HEK293 (cell line): ENCODE results near the gene CORO1C.

Source experiments
- CTCF ChIA-PET: fragments of 350-600 bp; formaldehyde crosslinking; extraction: SDS; loops from one replicate; lab custom pipeline; 2021; ENCODE audit warnings: antibody characterized with exemption; lab: Yijun Ruan, JAX
- POLR2A ChIA-PET: fragments of 300-600 bp; formaldehyde crosslinking; extraction: SDS; loops from one replicate; lab custom pipeline; 2020; ENCODE audit warnings: antibody characterized with exemption, inconsistent platforms; lab: Yijun Ruan, JAX
- H3K27ac ChIP-seq: fragments of 200-500 bp; sonication (Bioruptor generic); 2 replicates; pipeline ENCODE4 v1.5.1; 2014; ENCODE audit warnings: low read depth, low read length, control low read depth, inconsistent platforms; ENCODE audit errors: extremely low read depth
- H3K36me3 ChIP-seq, 2 experiments: fragments of 200-500 bp in 1 of 2; sonication (Bioruptor generic) in 1 of 2; 1 replicate in 1 of 2; 2 replicates in 1 of 2; pipeline ENCODE4 v1.5.1; 2014 to 2017; ENCODE audit warnings: inconsistent platforms in 2 of 2, low read length in 2 of 2; ENCODE audit not compliant: control insufficient read depth in 2 of 2, insufficient read depth in 1 of 2
- H3K4me1 ChIP-seq: fragments of 200-500 bp; sonication (Bioruptor generic); 2 replicates; pipeline ENCODE4 v1.5.1; 2014; ENCODE audit warnings: mild to moderate bottlenecking, low read length, inconsistent platforms; ENCODE audit not compliant: control insufficient read depth, insufficient read depth
- H3K4me3 ChIP-seq: 2 replicates; pipeline ENCODE4 v1.5.1; 2011; ENCODE audit warnings: low read depth, mild to moderate bottlenecking, control low read depth, low read length, moderate library complexity
- H3K9me3 ChIP-seq: fragments of 200-500 bp; sonication (Bioruptor generic); 2 replicates; pipeline ENCODE4 v1.5.1; 2014; ENCODE audit warnings: low read depth, low read length, inconsistent platforms; ENCODE audit not compliant: control insufficient read depth, insufficient read depth
- BCL11A ChIP-seq: fragments of 450-650 bp; formaldehyde crosslinking; IDR thresholded peaks from 2 replicates; pipeline ENCODE4 v1.5.1; 2016; ENCODE audit warnings: low read depth, missing biosample characterization, missing genetic modification characterization
- MEIS1 ChIP-seq: sonication (generic); formaldehyde crosslinking; IDR thresholded peaks from 2 replicates; pipeline ENCODE4 v1.8.1; 2022; ENCODE audit warnings: missing genetic modification reagents, mild to moderate bottlenecking, borderline replicate concordance
- WT1 ChIP-seq: fragments of 450-650 bp; formaldehyde crosslinking; IDR thresholded peaks from 2 replicates; pipeline ENCODE4 v1.5.1; 2016; ENCODE audit warnings: missing biosample characterization, missing genetic modification characterization
- ZNF112 ChIP-seq: fragments of 450-650 bp; formaldehyde crosslinking; IDR thresholded peaks from 2 replicates; pipeline ENCODE4 v1.5.0; 2017; ENCODE audit warnings: missing biosample characterization, missing genetic modification characterization
- ZNF114 ChIP-seq: fragments of 450-650 bp; formaldehyde crosslinking; IDR thresholded peaks from 2 replicates; pipeline ENCODE4 v1.5.0; 2017; ENCODE audit warnings: missing biosample characterization, missing genetic modification characterization
- ZNF2 ChIP-seq: fragments of 450-650 bp; formaldehyde crosslinking; IDR thresholded peaks from 2 replicates; pipeline ENCODE4 v1.5.1; 2016; ENCODE audit warnings: missing biosample characterization, missing genetic modification characterization
- ZNF223 ChIP-seq: fragments of 450-650 bp; formaldehyde crosslinking; IDR thresholded peaks from 2 replicates; pipeline ENCODE4 v1.5.1; 2016; ENCODE audit warnings: missing biosample characterization, missing genetic modification characterization
- ZNF24 ChIP-seq: fragments of 450-650 bp; formaldehyde crosslinking; IDR thresholded peaks from 2 replicates; pipeline ENCODE4 v1.5.1; 2016; ENCODE audit warnings: missing biosample characterization, missing genetic modification characterization
- ZNF266 ChIP-seq: fragments of 450-650 bp; formaldehyde crosslinking; IDR thresholded peaks from 2 replicates; pipeline ENCODE4 v1.5.1; 2016; ENCODE audit warnings: missing biosample characterization, missing genetic modification characterization, low read depth
- ZNF274 ChIP-seq, 2 experiments: fragments of 200-500 bp in 1 of 2; fragments of 450-650 bp in 1 of 2; sonication (Bioruptor generic) in 1 of 2; formaldehyde crosslinking in 1 of 2; IDR thresholded peaks; 2 replicates each; pipeline versions ENCODE4 v1.5.1 to v1.6.1; 2014 to 2016; ENCODE audit warnings: borderline replicate concordance in 1 of 2, inconsistent platforms in 1 of 2, low read length in 1 of 2, missing biosample characterization in 1 of 2, missing genetic modification characterization in 1 of 2
- ZNF416 ChIP-seq: fragments of 450-650 bp; formaldehyde crosslinking; IDR thresholded peaks from 2 replicates; pipeline ENCODE4 v1.5.1; 2016; ENCODE audit warnings: missing biosample characterization, missing genetic modification characterization
- ZNF660 ChIP-seq: fragments of 450-650 bp; IDR thresholded peaks from 2 replicates; pipeline ENCODE4 v1.5.1; 2018; ENCODE audit warnings: missing biosample characterization, mild to moderate bottlenecking, missing genetic modification characterization
- ZNF837 ChIP-seq: fragments of 450-650 bp; formaldehyde crosslinking; IDR thresholded peaks from 2 replicates; pipeline ENCODE4 v1.5.1; 2016; ENCODE audit warnings: missing biosample characterization, missing genetic modification characterization
- TF ChIP-seq, protein P1 (sequence below): fragments of 450-650 bp; formaldehyde crosslinking; IDR thresholded peaks from 2 replicates; pipeline ENCODE4 v1.5.1; 2016; ENCODE audit warnings: missing biosample characterization, missing genetic modification characterization
- TF ChIP-seq, protein P2 (sequence below): fragments of 450-650 bp; formaldehyde crosslinking; IDR thresholded peaks from 2 replicates; pipeline ENCODE4 v1.5.0; 2017; ENCODE audit warnings: missing biosample characterization, missing genetic modification characterization, borderline replicate concordance
- TF ChIP-seq, protein P3 (sequence below): fragments of 450-650 bp; formaldehyde crosslinking; IDR thresholded peaks from 2 replicates; pipeline ENCODE4 v1.5.1; 2016; ENCODE audit warnings: missing biosample characterization, missing genetic modification characterization
- TF ChIP-seq, protein P4 (sequence below): sonication (generic); formaldehyde crosslinking; IDR thresholded peaks from 2 replicates; pipeline ENCODE4 v1.8.1; 2022; ENCODE audit warnings: mild to moderate bottlenecking, moderate library complexity, missing genetic modification reagents
- TF ChIP-seq, protein P5 (sequence below): fragments of 450-650 bp; IDR thresholded peaks from 2 replicates; pipeline ENCODE4 v1.5.1; 2018; ENCODE audit warnings: missing biosample characterization, mild to moderate bottlenecking, missing genetic modification characterization
- TF ChIP-seq, protein P6 (sequence below): fragments of 450-650 bp; formaldehyde crosslinking; IDR thresholded peaks from 2 replicates; pipeline ENCODE4 v1.5.1; 2016; ENCODE audit warnings: missing biosample characterization, missing genetic modification characterization

Gene CORO1C

DNA sequence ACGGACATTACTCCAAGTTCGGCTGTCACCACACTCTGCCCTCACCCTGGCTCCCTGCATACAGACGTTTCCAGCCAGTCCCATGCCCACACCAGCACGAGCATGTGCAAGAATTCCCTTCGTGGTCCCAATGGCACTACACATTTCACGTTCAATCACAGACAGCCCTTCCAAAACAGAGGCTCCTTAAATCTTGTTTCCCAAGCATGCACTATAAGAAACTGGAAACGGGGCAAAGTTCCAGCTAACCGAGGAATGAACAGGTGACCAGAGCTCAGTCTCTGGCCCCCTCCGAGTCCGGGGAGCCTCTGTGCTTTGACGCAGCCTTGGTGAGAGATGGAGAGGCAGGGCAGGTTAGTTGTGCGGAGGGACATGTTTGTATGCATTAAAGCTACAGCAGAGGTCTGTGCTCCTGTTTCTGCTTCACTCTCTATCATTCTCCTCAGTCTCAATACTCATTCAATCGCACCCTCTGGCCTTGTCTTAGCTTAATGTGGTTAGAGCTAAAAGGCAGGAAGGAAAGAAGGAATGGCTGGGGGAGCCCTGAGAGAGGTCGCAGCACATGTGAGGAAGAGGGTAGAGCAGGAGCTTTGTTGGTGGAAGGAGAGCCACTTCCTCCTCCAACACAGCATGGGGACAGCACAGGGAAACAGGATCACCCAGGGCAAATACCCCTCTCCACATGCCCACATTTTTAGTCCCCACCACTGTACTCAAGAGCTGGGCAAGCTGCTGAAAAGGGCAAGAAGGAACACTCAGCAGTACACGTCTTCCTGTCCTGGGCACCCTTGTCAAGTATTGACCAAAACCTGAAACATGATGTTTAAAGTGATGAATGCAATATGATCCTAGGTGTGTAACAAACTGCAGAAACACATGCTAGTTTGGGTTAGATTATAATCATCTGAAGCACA, 85.4 kb downstream of the CORO1C start:
- Histone ChIP-seq H3K27ac (no peak overlapping the region), H3K9me3 (no peaks in the 10 kb centered on the region), H3K4me1 (no peaks in the 10 kb centered on the region), H3K4me3 (no peak overlapping the region), H3K36me3 (peaks cover 10 to 65% of the 10 kb centered on the region in 2 experiments)
- no peak for TF ChIP-seq ZNF114 (tag by site-specific recombination)
- no peak for TF ChIP-seq ZNF223 (tag by site-specific recombination)
- no peak for TF ChIP-seq ZNF416
- no peak for TF ChIP-seq ZNF266 (tag by site-specific recombination)
- TF ChIP-seq, protein P1, sequence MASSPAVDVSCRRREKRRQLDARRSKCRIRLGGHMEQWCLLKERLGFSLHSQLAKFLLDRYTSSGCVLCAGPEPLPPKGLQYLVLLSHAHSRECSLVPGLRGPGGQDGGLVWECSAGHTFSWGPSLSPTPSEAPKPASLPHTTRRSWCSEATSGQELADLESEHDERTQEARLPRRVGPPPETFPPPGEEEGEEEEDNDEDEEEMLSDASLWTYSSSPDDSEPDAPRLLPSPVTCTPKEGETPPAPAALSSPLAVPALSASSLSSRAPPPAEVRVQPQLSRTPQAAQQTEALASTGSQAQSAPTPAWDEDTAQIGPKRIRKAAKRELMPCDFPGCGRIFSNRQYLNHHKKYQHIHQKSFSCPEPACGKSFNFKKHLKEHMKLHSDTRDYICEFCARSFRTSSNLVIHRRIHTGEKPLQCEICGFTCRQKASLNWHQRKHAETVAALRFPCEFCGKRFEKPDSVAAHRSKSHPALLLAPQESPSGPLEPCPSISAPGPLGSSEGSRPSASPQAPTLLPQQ (tag by site-specific recombination): no peak
- TF ChIP-seq, protein P2, sequence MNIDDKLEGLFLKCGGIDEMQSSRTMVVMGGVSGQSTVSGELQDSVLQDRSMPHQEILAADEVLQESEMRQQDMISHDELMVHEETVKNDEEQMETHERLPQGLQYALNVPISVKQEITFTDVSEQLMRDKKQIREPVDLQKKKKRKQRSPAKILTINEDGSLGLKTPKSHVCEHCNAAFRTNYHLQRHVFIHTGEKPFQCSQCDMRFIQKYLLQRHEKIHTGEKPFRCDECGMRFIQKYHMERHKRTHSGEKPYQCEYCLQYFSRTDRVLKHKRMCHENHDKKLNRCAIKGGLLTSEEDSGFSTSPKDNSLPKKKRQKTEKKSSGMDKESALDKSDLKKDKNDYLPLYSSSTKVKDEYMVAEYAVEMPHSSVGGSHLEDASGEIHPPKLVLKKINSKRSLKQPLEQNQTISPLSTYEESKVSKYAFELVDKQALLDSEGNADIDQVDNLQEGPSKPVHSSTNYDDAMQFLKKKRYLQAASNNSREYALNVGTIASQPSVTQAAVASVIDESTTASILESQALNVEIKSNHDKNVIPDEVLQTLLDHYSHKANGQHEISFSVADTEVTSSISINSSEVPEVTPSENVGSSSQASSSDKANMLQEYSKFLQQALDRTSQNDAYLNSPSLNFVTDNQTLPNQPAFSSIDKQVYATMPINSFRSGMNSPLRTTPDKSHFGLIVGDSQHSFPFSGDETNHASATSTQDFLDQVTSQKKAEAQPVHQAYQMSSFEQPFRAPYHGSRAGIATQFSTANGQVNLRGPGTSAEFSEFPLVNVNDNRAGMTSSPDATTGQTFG: no peak
- TF ChIP-seq, protein P3, sequence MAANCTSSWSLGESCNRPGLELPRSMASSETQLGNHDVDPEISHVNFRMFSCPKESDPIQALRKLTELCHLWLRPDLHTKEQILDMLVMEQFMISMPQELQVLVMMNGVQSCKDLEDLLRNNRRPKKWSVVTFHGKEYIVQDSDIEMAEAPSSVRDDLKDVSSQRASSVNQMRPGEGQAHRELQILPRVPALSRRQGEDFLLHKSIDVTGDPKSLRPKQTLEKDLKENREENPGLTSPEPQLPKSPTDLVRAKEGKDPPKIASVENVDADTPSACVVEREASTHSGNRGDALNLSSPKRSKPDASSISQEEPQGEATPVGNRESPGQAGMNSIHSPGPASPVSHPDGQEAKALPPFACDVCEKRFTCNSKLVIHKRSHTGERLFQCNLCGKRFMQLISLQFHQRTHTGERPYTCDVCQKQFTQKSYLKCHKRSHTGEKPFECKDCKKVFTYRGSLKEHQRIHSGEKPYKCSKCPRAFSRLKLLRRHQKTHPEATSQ (tag by site-specific recombination): no peak
- POLR2A ChIA-PET: no interaction called here
- CTCF ChIA-PET: interaction anchor here (0.7 to 1.5 kb wide), 3 partner anchors 16 to 158 kb away, joined by 3 to 7 read pairs (median 3); no protein-coding TSS in a partner anchor

DNA sequence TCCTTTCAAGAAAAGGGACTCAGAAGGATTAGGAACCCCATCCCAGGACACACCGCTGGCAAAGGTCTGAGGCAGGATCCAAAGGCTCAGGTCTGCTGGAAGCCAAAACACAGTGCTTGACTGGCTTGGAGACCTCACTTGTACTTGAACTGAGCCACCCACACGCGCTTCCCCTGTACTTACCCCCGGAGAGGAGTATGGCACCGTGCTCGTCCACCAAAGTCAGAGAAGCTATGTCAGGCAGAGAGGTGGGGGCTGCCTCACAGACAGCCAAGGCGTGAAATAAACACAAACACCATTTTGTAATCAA, 86.6 kb downstream of the CORO1C start:
- peaks cover 0 to 55% of the 10 kb centered on the region in 2 experiments; a peak in 1 of 3 replicates for H3K36me3 ChIP-seq
- ChIA-PET CTCF (interaction anchor here (0.7 to 1.1 kb wide), 2 partner anchors 27 to 985 kb away, joined by 3 read pairs; no protein-coding TSS in a partner anchor), POLR2A (no interaction called here)
- no peak overlapping the region for H3K27ac ChIP-seq
- H3K4me1 ChIP-seq: no peaks in the 10 kb centered on the region
- H3K9me3 ChIP-seq: no peaks in the 10 kb centered on the region
- TF ChIP-seq, protein P4, sequence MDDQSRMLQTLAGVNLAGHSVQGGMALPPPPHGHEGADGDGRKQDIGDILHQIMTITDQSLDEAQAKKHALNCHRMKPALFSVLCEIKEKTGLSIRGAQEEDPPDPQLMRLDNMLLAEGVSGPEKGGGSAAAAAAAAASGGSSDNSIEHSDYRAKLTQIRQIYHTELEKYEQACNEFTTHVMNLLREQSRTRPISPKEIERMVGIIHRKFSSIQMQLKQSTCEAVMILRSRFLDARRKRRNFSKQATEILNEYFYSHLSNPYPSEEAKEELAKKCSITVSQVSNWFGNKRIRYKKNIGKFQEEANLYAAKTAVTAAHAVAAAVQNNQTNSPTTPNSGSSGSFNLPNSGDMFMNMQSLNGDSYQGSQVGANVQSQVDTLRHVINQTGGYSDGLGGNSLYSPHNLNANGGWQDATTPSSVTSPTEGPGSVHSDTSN (CRISPR knock-in tag): no peak
- TF ChIP-seq MEIS1 (CRISPR knock-in tag) (no peak), ZNF660 (tag by site-specific recombination) (no peak), ZNF837 (no peak), ZNF2 (tag by site-specific recombination) (no peak), ZNF274 (IDR thresholded peaks at IDR 0.05; ENCODE audit: low read length) (no peak), ZNF274 (tag by site-specific recombination; IDR thresholded peaks at IDR 0.05; ENCODE audit: borderline replicate concordance) (no peak), BCL11A (tag by site-specific recombination) (no peak), ZNF112 (tag by site-specific recombination) (no peak), ZNF24 (tag by site-specific recombination) (no peak), WT1 (tag by site-specific recombination) (no peak)
- TF ChIP-seq, protein P5, sequence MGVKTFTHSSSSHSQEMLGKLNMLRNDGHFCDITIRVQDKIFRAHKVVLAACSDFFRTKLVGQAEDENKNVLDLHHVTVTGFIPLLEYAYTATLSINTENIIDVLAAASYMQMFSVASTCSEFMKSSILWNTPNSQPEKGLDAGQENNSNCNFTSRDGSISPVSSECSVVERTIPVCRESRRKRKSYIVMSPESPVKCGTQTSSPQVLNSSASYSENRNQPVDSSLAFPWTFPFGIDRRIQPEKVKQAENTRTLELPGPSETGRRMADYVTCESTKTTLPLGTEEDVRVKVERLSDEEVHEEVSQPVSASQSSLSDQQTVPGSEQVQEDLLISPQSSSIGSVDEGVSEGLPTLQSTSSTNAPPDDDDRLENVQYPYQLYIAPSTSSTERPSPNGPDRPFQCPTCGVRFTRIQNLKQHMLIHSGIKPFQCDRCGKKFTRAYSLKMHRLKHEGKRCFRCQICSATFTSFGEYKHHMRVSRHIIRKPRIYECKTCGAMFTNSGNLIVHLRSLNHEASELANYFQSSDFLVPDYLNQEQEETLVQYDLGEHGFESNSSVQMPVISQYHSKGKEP (tag by site-specific recombination): no peak
- TF ChIP-seq, protein P6, sequence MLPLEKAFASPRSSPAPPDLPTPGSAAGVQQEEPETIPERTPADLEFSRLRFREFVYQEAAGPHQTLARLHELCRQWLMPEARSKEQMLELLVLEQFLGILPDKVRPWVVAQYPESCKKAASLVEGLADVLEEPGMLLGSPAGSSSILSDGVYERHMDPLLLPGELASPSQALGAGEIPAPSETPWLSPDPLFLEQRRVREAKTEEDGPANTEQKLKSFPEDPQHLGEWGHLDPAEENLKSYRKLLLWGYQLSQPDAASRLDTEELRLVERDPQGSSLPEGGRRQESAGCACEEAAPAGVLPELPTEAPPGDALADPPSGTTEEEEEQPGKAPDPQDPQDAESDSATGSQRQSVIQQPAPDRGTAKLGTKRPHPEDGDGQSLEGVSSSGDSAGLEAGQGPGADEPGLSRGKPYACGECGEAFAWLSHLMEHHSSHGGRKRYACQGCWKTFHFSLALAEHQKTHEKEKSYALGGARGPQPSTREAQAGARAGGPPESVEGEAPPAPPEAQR (tag by site-specific recombination): no peak
- H3K4me3 ChIP-seq: no peak overlapping the region
